Stimulated activated CD4-positive, alpha-beta T cell treated with anti-CD3 and anti-CD28 coated beads, Interleukin-1b, Interleukin-23, amount 100 ng/mL, for 4 hours (primary cell): ENCODE data around the gene TBC1D21.

Experiments used
- DNase-seq, 2 donors: peaks; one replicate each; pipeline ENCODE4 v3.0.0-alpha.2; 2020; ENCODE audit warnings: low read depth in 2 of 2

The TBC1D21 gene

GRCh38 chr15:73888224-73889041 lies 15.1 kb downstream of the TBC1D21 start:
- DNase-seq: no peak

GRCh38 chr15:73889053-73889761 lies 15.8 kb downstream of the TBC1D21 start:
- DNase-seq: no peak

GRCh38 chr15:73889762-73890124 lies 16.4 kb downstream of the TBC1D21 start:
- no peak for DNase-seq

- no peak for DNase-seq
These were observed 18.3 kb downstream of the TBC1D21 start for GRCh38 chr15:73891328-73892315.

GRCh38 chr15:73892446-73893226 lies 19.3 kb downstream of the TBC1D21 start:
- no peak for DNase-seq

- no peak for DNase-seq
These were observed 20.9 kb downstream of the TBC1D21 start for GRCh38 chr15:73894133-73894814.

GRCh38 chr15:73897441-73898261 lies 24.3 kb downstream of the TBC1D21 start:
- peak; percentile 31 to 38 for DNase-seq

- DNase-seq: no peak
These were observed 26.1 kb downstream of the TBC1D21 start for GRCh38 chr15:73899197-73900094.

- DNase-seq: no peak
These were observed 26.8 kb downstream of the TBC1D21 start for GRCh38 chr15:73900095-73900712.

GRCh38 chr15:73901126-73901810 lies 27.9 kb downstream of the TBC1D21 start:
- DNase-seq: no peak

- DNase-seq: no peak
These were observed 29.0 kb downstream of the TBC1D21 start for GRCh38 chr15:73902121-73903020.

- DNase-seq: no peak
These were observed 30.9 kb downstream of the TBC1D21 start for GRCh38 chr15:73904026-73904815.

GRCh38 chr15:73905225-73905827 lies 32.0 kb downstream of the TBC1D21 start:
- DNase-seq: no peak

GRCh38 chr15:73906346-73907034 lies 33.1 kb downstream of the TBC1D21 start:
- no peak for DNase-seq

- DNase-seq: no peak
These were observed 33.7 kb downstream of the TBC1D21 start for GRCh38 chr15:73907035-73907408.
